ENCODE results near the gene WWP2. TPM values are rescaled to one million over a fixed set of nuclear protein-coding genes. Genes with fewer than 3 reads are reported as not detected.

The WWP2 gene
- total and polyA plus RNA-seq, 2 donors (not counting 3 experiments of a cell fraction or from before 2014, with no cell fraction given): 17.9 to 44.9 TPM

DNA sequence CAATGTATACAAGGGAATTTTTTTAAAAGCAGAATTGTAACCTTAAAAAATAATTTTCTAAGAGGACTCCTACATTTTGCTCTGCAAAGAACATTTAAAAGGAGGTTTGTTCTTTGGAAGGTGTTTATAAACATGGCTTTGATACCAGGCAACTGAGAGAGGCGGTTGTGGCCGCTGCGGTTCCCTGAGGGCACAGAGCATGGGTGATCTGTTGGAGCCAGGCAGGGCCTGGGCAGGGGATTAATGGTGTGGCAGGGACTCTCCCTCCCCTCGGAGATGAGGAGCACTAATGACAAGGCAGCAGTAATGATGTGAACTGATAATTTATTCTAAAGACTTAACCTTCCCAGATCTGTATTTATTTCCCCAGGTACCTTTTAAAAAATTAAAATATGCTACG lies 65.4 kb downstream of the WWP2 start:
- intact Hi-C loops (cut with micrococcal nuclease): no loop called here
- ChIA-PET CTCF (interaction anchor here (1.4 kb wide), 1 partner anchor 103 kb away, joined by 3 read pairs; no protein-coding TSS in a partner anchor), POLR2A (no interaction called here)
- Histone ChIP-seq H3K4me2 (ENCODE audit: insufficient read depth, low read length) (no peak overlapping the region), H3K9me3 (replicated peaks; ENCODE audit: control insufficient read depth, insufficient read depth, low read length) (no peaks in the 10 kb centered on the region), H3K79me2 (ENCODE audit: control insufficient read depth, insufficient read depth, low read length) (no peaks in the 10 kb centered on the region), H3K9ac (replicated peaks; ENCODE audit: extremely low read depth, insufficient read depth, low read length) (no peak overlapping the region), H3K36me3 (ENCODE audit: control insufficient read depth in 2 of 2, extremely low read depth in 1 of 2, insufficient read depth in 2 of 2, low read length in 2 of 2) (no peaks in the 10 kb centered on the region), H3K4me3 (replicated peaks in 1 of 3; ENCODE audit: insufficient read depth in 1 of 3, low read depth in 1 of 3, low read length in 3 of 3) (no peak overlapping the region), H3K27me3 (ENCODE audit: control insufficient read depth in 2 of 2, insufficient read depth in 2 of 2, low read length in 2 of 2) (no peaks in the 10 kb centered on the region), H2AFZ (ENCODE audit: low read depth, low read length) (no peak overlapping the region), H4K20me1 (replicated peaks; ENCODE audit: control insufficient read depth, extremely low read depth, insufficient read depth, low read length) (no peaks in the 10 kb centered on the region), H3K27ac (ENCODE audit: insufficient read depth, low read depth, low read length) (no peak overlapping the region), H3K4me1 (ENCODE audit: control insufficient read depth, extremely low read depth, insufficient read depth, low read length) (peaks cover 10% of the 10 kb centered on the region), H3K9me1 (replicated peaks; ENCODE audit: control insufficient read depth, extremely low read depth, insufficient read depth, low read length) (no peaks in the 10 kb centered on the region)
- dilution Hi-C loops (cut with MboI; ENCODE audit: extremely low pct_ligation_motif_present, low sequenced_read_pairs): no loop called here
- no TSS peak for BruUV-seq (replicated peaks)
- DNase-seq (ENCODE audit: low read depth, low spot score) (no peak), FAIRE-seq (no peak)
- TF ChIP-seq POLR2AphosphoS5 (IDR thresholded peaks at IDR 0.05; ENCODE audit: insufficient read depth, low read depth, low read length) (no peak), POLR2A (IDR thresholded peaks at IDR 0.05; ENCODE audit: low read depth, low read length) (no peak), JUN (IDR thresholded peaks at IDR 0.05; ENCODE audit: borderline replicate concordance, insufficient read depth, insufficient read length, low read depth) (no peak), EZH2 (IDR thresholded peaks at IDR 0.05; ENCODE audit: borderline replicate concordance, low read depth, low read length, severe bottlenecking) (no peak), GATA2 (IDR thresholded peaks at IDR 0.05; ENCODE audit: insufficient read depth, insufficient read length, low read depth, low read length) (no peak), FOS (IDR thresholded peaks at IDR 0.05; ENCODE audit: borderline replicate concordance, insufficient read depth, low read length) (no peak), MAX (IDR thresholded peaks at IDR 0.05; ENCODE audit: insufficient read depth, insufficient read length) (no peak), MYC (IDR thresholded peaks at IDR 0.05; ENCODE audit: low read depth, low read length) (no peak)
- TF ChIP-seq, protein P1, sequence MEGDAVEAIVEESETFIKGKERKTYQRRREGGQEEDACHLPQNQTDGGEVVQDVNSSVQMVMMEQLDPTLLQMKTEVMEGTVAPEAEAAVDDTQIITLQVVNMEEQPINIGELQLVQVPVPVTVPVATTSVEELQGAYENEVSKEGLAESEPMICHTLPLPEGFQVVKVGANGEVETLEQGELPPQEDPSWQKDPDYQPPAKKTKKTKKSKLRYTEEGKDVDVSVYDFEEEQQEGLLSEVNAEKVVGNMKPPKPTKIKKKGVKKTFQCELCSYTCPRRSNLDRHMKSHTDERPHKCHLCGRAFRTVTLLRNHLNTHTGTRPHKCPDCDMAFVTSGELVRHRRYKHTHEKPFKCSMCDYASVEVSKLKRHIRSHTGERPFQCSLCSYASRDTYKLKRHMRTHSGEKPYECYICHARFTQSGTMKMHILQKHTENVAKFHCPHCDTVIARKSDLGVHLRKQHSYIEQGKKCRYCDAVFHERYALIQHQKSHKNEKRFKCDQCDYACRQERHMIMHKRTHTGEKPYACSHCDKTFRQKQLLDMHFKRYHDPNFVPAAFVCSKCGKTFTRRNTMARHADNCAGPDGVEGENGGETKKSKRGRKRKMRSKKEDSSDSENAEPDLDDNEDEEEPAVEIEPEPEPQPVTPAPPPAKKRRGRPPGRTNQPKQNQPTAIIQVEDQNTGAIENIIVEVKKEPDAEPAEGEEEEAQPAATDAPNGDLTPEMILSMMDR (IDR thresholded peaks at IDR 0.05; ENCODE audit: extremely low read depth in 1 of 2, insufficient read depth in 1 of 2, low read depth in 1 of 2, low read length in 2 of 2): no peak

All from endothelial cell of umbilical vein (primary cell).